Measurements from ENCODE around the gene GPR87.

DNA sequence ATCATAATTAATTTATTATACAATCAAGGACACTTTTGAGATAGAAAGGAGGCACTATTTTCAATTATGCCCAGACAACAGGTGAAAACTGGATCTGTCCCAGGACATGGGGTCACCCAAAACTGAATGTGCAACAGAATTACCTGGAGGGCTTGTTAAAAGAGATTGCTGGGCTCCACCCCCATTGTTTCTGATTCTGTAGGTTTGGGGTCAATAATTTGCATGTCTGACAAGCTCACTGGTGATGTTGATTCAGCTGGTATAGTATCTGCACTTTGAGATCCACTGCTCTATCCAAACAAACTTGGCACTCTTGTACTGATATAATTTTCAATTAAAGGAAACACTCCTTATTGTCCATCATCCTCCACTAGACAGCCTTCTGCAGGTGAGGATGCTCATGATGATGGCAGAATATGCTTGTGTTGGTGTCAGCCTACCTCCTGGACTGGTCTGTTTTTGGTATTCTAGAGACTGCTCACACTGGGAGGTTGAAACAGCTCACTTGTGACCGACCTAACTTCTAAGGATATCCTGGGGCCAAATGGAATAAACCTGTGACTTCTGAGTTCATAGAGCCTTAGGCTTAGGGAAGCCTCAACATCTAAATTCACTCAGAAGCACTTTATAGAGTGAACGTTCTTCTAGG is 40.5 kb downstream of the GPR87 start:
- TF ChIP-seq, protein P1, sequence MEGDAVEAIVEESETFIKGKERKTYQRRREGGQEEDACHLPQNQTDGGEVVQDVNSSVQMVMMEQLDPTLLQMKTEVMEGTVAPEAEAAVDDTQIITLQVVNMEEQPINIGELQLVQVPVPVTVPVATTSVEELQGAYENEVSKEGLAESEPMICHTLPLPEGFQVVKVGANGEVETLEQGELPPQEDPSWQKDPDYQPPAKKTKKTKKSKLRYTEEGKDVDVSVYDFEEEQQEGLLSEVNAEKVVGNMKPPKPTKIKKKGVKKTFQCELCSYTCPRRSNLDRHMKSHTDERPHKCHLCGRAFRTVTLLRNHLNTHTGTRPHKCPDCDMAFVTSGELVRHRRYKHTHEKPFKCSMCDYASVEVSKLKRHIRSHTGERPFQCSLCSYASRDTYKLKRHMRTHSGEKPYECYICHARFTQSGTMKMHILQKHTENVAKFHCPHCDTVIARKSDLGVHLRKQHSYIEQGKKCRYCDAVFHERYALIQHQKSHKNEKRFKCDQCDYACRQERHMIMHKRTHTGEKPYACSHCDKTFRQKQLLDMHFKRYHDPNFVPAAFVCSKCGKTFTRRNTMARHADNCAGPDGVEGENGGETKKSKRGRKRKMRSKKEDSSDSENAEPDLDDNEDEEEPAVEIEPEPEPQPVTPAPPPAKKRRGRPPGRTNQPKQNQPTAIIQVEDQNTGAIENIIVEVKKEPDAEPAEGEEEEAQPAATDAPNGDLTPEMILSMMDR (IDR thresholded peaks at IDR 0.05), result no peak
- no peak for TF ChIP-seq POLR2AphosphoS5 (IDR thresholded peaks at IDR 0.05)
